NT2/D1 (cell line): Measurements from ENCODE around the gene NT5C2.

Experiments
- SUZ12 ChIP-seq: IDR thresholded peaks from 2 replicates; pipeline ENCODE4 v1.6.1; 2011; ENCODE audit not compliant: insufficient read length, insufficient read depth; ENCODE audit errors: extremely low read depth
- YY1 ChIP-seq: IDR thresholded peaks from 2 replicates; pipeline ENCODE4 v1.6.1; 2011; ENCODE audit not compliant: insufficient read length, insufficient read depth
- ZNF274 ChIP-seq: IDR thresholded peaks from 2 replicates; pipeline ENCODE4 v1.6.1; 2011; ENCODE audit warnings: mild to moderate bottlenecking, low read depth, low read length

GRCh38 chr10:103111918-103112877 is 80.9 kb downstream of the NT5C2 start:
- TF ChIP-seq YY1 = no peak
- TF ChIP-seq SUZ12 = no peak
- no peak for TF ChIP-seq ZNF274
